Transverse colon (tissue), 4 donors: ENCODE measurements around the gene ZNF326. TPM values are rescaled to one million over a fixed set of nuclear protein-coding genes. Genes with fewer than 3 reads are reported as not detected.

ENCODE experiments used
- DNase-seq: peaks from one replicate; pipeline ENCODE4 v3.0.0-alpha.2; 2019
- H3K27ac ChIP-seq, 4 donors: fragments of 200-600 bp; sonication (generic); 2 replicates each; pipeline ENCODE4 v1.5.1; 2016 to 2018; ENCODE audit warnings: inconsistent platforms in 4 of 4
- H3K27me3 ChIP-seq: fragments of 200-600 bp; sonication (generic); 2 replicates; pipeline ENCODE4 v1.5.1; 2017; ENCODE audit warnings: inconsistent platforms
- H3K36me3 ChIP-seq, 4 donors: fragments of 200-600 bp; sonication (generic); 2 replicates each; pipeline ENCODE4 v1.5.1; 2017 to 2019; ENCODE audit warnings: inconsistent platforms in 4 of 4
- H3K4me1 ChIP-seq, 4 donors: fragments of 200-600 bp; sonication (generic); 2 replicates each; pipeline ENCODE4 v1.5.1; 2017 to 2020; ENCODE audit warnings: inconsistent platforms in 4 of 4
- H3K4me3 ChIP-seq, 4 donors: fragments of 200-600 bp; sonication (generic); 1 replicate in 1 of 4; 2 replicates in 3 of 4; pipeline versions ENCODE4 v1.5.1 to v1.6.1; 2017 to 2019; ENCODE audit warnings: inconsistent platforms in 4 of 4
- H3K9me3 ChIP-seq, 2 donors: fragments of 200-600 bp; sonication (generic); 2 replicates each; pipeline ENCODE4 v1.5.1; 2017 to 2019; ENCODE audit warnings: inconsistent platforms in 2 of 2
- EP300 ChIP-seq: sonication (generic); formaldehyde crosslinking; IDR thresholded peaks from one replicate; pipeline ENCODE4 v1.6.1; 2017; ENCODE audit warnings: antibody characterized with exemption, low read depth
- POLR2A ChIP-seq: fragments of 450-650 bp; IDR thresholded peaks from one replicate; pipeline ENCODE4 v1.6.1; 2016; ENCODE audit warnings: antibody characterized with exemption, mild to moderate bottlenecking, moderate library complexity
- POLR2AphosphoS5 ChIP-seq, 3 donors: sonication (generic); formaldehyde crosslinking; IDR thresholded peaks; one replicate each; pipeline ENCODE4 v1.6.1; 2016; ENCODE audit warnings: antibody characterized with exemption in 3 of 3
- WGBS, 2 donors: methylation state at CpG; one replicate each; pipeline ENCODE4 v1.1.5; 2018; ENCODE audit warnings: low coverage in 1 of 2; 5-methylcytosine and 5-hydroxymethylcytosine counted together
- in situ Hi-C, 4 donors: fragments of 200-750 bp; cut with MboI; loops; one replicate each; pipeline versions ENCODE4 v1.15.0 to v1.15.1; 2017; ENCODE audit warnings: low sequenced_read_pairs in 3 of 4, low pct_ligation_motif_present in 1 of 4, low pct_unique_long_range_greater_than_20kb in 1 of 4
- intact Hi-C: fragments of 100-400 bp; cut with DNase I; formaldehyde crosslinking; loops from one replicate; pipeline ENCODE4 v1.15.1; 2023; ENCODE audit warnings: low total_unique reads
- small RNA-seq, 4 donors: library from RNA; depleted of rRNA; stranded (forward); fragments of <200 nt; gene quantifications; one replicate each; pipeline ENCODE3, GENCODE V24; 2016
- total RNA-seq, 4 donors: library from RNA; depleted of rRNA; stranded (reverse); fragments of >200 nt; gene quantifications; one replicate each; pipeline ENCODE4 v1.1.0, GENCODE V29; 2016
- TF ChIP-seq, protein P1 (sequence below), 5 experiments: fragments of 200-600 bp in 3 of 5; fragments of 450-650 bp in 2 of 5; sonication (generic) in 3 of 5; IDR thresholded peaks; 1 replicate in 2 of 5; 2 replicates in 3 of 5; pipeline ENCODE4 v1.5.1; 2016 to 2017; ENCODE audit warnings: antibody characterized with exemption in 5 of 5, inconsistent platforms in 3 of 5, mild to moderate bottlenecking in 2 of 5, moderate library complexity in 1 of 5

Gene ZNF326
- total RNA-seq, 4 donors from 2014 or later = 32.4 to 59.1 (median 39.9) TPM

DNA sequence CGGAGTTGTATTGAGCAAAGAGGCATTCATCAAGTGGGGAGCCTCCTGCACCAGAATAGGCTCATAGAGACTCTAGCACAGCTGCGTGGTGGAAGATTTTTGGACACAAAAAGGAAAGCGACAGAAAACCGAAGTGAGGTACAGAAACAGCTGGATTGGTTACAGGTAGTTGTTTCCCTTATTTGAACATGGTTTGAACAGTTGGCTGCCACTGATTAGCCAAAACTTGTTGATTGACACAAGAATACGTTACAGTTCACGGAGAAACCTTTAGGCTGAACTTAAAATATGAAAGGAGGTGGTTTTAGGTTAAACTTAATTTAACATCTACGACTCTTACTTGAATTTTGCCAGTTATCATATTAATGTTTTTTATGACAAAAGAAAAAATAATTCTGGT, 89.1 kb downstream of the ZNF326 start:
- intact Hi-C loops = no loop called here
- Histone ChIP-seq H3K4me1 (no peaks in the 10 kb centered on the region), H3K36me3 (no peaks in the 10 kb centered on the region), H3K27ac (no peak overlapping the region), H3K4me3 (no peak overlapping the region), H3K27me3 (no peaks in the 10 kb centered on the region), H3K9me3 (no peaks in the 10 kb centered on the region)
- no peak for DNase-seq
- no peak for TF ChIP-seq POLR2A
- no peak for TF ChIP-seq POLR2AphosphoS5 (IDR thresholded peaks at IDR 0.05)
- no peak for TF ChIP-seq EP300
- TF ChIP-seq, protein P1, sequence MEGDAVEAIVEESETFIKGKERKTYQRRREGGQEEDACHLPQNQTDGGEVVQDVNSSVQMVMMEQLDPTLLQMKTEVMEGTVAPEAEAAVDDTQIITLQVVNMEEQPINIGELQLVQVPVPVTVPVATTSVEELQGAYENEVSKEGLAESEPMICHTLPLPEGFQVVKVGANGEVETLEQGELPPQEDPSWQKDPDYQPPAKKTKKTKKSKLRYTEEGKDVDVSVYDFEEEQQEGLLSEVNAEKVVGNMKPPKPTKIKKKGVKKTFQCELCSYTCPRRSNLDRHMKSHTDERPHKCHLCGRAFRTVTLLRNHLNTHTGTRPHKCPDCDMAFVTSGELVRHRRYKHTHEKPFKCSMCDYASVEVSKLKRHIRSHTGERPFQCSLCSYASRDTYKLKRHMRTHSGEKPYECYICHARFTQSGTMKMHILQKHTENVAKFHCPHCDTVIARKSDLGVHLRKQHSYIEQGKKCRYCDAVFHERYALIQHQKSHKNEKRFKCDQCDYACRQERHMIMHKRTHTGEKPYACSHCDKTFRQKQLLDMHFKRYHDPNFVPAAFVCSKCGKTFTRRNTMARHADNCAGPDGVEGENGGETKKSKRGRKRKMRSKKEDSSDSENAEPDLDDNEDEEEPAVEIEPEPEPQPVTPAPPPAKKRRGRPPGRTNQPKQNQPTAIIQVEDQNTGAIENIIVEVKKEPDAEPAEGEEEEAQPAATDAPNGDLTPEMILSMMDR (IDR thresholded peaks at IDR 0.05) = no peak
- in situ Hi-C loops = no loop called here
- 90 to 91% methylated on average over 7 of the region's 7 CpGs for WGBS, 2 donors

Small RNAs within 50 kb of the gene (small RNA-seq; reads per million reads assigned to genes)
- 0 reads per million in 4 donors for gene RN7SKP272

Other genes starting within 250 kb of the ZNF326 start
- gene LRRC8D, start 174.1 kb upstream of the ZNF326 start, total RNA-seq = 10 to 100 TPM in 3 of 4 donors, 1 to 10 TPM in 1; 8.2 to 81.5 (median 52.4) TPM